ENCODE measurements around the gene CCSAP. TPM values are rescaled to one million over a fixed set of nuclear protein-coding genes. Genes with fewer than 3 reads are reported as not detected.
"Not testable (repeated sequence)": the region's sequence is repeated elsewhere in the genome, so short reads cannot be mapped to it uniquely, and the experiment has no call there.

The CCSAP gene
- total RNA-seq, 4 donors from 2014 or later = 0.51 to 14.2 (median 4.3) TPM

GRCh38 chr1:229339086-229339485, 3.8 kb downstream of the CCSAP start:
- no peaks in the 10 kb centered on the region for H3K4me1 ChIP-seq
- intact Hi-C loops (cut with DNase I; ENCODE audit: low total_unique reads) = no loop called here
- TF ChIP-seq CTCF (IDR thresholded peaks at IDR 0.05) (no peak), POLR2A (IDR thresholded peaks at IDR 0.05) (no peak)
- no peak overlapping the region for H3K27ac ChIP-seq
- no peak for DNase-seq
- H3K27me3 ChIP-seq = no peaks in the 10 kb centered on the region
- H3K4me3 ChIP-seq = no peak overlapping the region
- H3K9me3 ChIP-seq = no peaks in the 10 kb centered on the region
- H3K36me3 ChIP-seq = no peaks in the 10 kb centered on the region

- H3K4me3 ChIP-seq = no peak overlapping the region
- no peaks in the 10 kb centered on the region for H3K27me3 ChIP-seq
- no peaks in the 10 kb centered on the region for H3K36me3 ChIP-seq
- intact Hi-C loops (cut with DNase I; ENCODE audit: low total_unique reads) = no loop called here
- DNase-seq = no peak
- no peak for TF ChIP-seq CTCF (IDR thresholded peaks at IDR 0.05)
- no peak for TF ChIP-seq POLR2A (IDR thresholded peaks at IDR 0.05)
- no peaks in the 10 kb centered on the region for H3K4me1 ChIP-seq
- H3K9me3 ChIP-seq = no peaks in the 10 kb centered on the region
- no peak overlapping the region for H3K27ac ChIP-seq
Measured at GRCh38 chr1:229336345-229336744, 6.5 kb downstream of the CCSAP start.

- Histone ChIP-seq H3K4me1 (no peaks in the 10 kb centered on the region), H3K27ac (no peak overlapping the region), H3K4me3 (no peak overlapping the region), H3K9me3 (no peaks in the 10 kb centered on the region), H3K36me3 (no peaks in the 10 kb centered on the region), H3K27me3 (no peaks in the 10 kb centered on the region)
- no peak for TF ChIP-seq POLR2A (IDR thresholded peaks at IDR 0.05)
- no peak for TF ChIP-seq CTCF (IDR thresholded peaks at IDR 0.05)
- no peak for DNase-seq
- intact Hi-C loops (cut with DNase I; ENCODE audit: low total_unique reads) = no loop called here
Measured at GRCh38 chr1:229334716-229335115, 8.1 kb downstream of the CCSAP start.

- H3K4me1 ChIP-seq = no peaks in the 10 kb centered on the region
- H3K27ac ChIP-seq = no peak overlapping the region
- H3K9me3 ChIP-seq = no peaks in the 10 kb centered on the region
- no peak for TF ChIP-seq POLR2A (IDR thresholded peaks at IDR 0.05)
- no peak for TF ChIP-seq CTCF (IDR thresholded peaks at IDR 0.05)
- intact Hi-C loops (cut with DNase I; ENCODE audit: low total_unique reads) = no loop called here
- no peaks in the 10 kb centered on the region for H3K27me3 ChIP-seq
- H3K36me3 ChIP-seq = no peaks in the 10 kb centered on the region
- no peak overlapping the region for H3K4me3 ChIP-seq
- no peak for DNase-seq
Measured at GRCh38 chr1:229334269-229334668, 8.6 kb downstream of the CCSAP start.

GRCh38 chr1:229328598-229329362, 14.1 kb downstream of the CCSAP start:
- no peaks in the 10 kb centered on the region for H3K36me3 ChIP-seq

GRCh38 chr1:229327765-229328164, 15.1 kb downstream of the CCSAP start:
- intact Hi-C loops (cut with DNase I; ENCODE audit: low total_unique reads); H3K4me3 ChIP-seq; DNase-seq; H3K9me3 ChIP-seq; H3K4me1 ChIP-seq; H3K36me3 ChIP-seq; H3K27me3 ChIP-seq; H3K27ac ChIP-seq: not testable (repeated sequence)

More at GRCh38 chr1:229328598-229329362, 14.1 kb downstream of the CCSAP start:
- DNase-seq = no peak
- Histone ChIP-seq H3K9me3 (no peaks in the 10 kb centered on the region), H3K27ac (no peak overlapping the region), H3K4me1 (no peaks in the 10 kb centered on the region), H3K27me3 (no peaks in the 10 kb centered on the region), H3K4me3 (no peak overlapping the region)
- TF ChIP-seq CTCF (IDR thresholded peaks at IDR 0.05) (no peak), POLR2A (IDR thresholded peaks at IDR 0.05) (no peak)
- intact Hi-C loops (cut with DNase I; ENCODE audit: low total_unique reads) = no loop called here

Measured in uterus (tissue), 4 donors.